ENCODE results near the gene DKC1. TPM values are rescaled to one million over a fixed set of nuclear protein-coding genes. Genes with fewer than 3 reads are reported as not detected.

DKC1 gene
- total RNA-seq, 1 experiment from 2014 or later, result 123 TPM

- Histone ChIP-seq H3K9me2 (ENCODE audit: insufficient read depth) (no peaks in the 10 kb centered on the region), H3K9ac (ENCODE audit: low read length) (no peak overlapping the region), H3K79me2 (ENCODE audit: insufficient read depth, low read length) (no peaks in the 10 kb centered on the region), H3K4me1 (ENCODE audit: control insufficient read depth in 1 of 2, insufficient read depth in 2 of 2, low read length in 2 of 2) (peaks cover 32 to 54% of the 10 kb centered on the region in 2 experiments), H3K4me2 (ENCODE audit: low read length) (no peak overlapping the region), H3K27me3 (ENCODE audit: insufficient read depth, low read length) (no peaks in the 10 kb centered on the region), H3K27ac (ENCODE audit: low read depth, low read length) (no peak overlapping the region), H3K36me3 (ENCODE audit: control insufficient read depth in 1 of 2, insufficient read depth in 2 of 2, low read length in 2 of 2) (no peaks in the 10 kb centered on the region), H2AFZ (ENCODE audit: low read depth, low read length, poor library complexity, severe bottlenecking) (no peak overlapping the region), H4K20me1 (ENCODE audit: insufficient read depth) (no peaks in the 10 kb centered on the region), H3K9me3 (ENCODE audit: control insufficient read depth in 1 of 2, insufficient read depth in 1 of 2, low read depth in 1 of 2, low read length in 2 of 2) (no peaks in the 10 kb centered on the region), H3K4me3 (replicated peaks in 1 of 2; ENCODE audit: low read depth in 1 of 2, low read length in 2 of 2) (no peak overlapping the region)
- ChIA-PET CTCF (no interaction called here), RAD21 (ENCODE audit: low non-redundant PET in 1 of 2, low total read pairs in 2 of 2, uncharacterized antibody in 2 of 2, unreplicated experiment in 2 of 2) (no interaction called here), POLR2A (no interaction called here)
- DNase-seq (ENCODE audit: low read depth, low spot score) (no peak), ATAC-seq (no peak)
- intact Hi-C loops (cut with micrococcal nuclease), result no loop called here
- BruUV-seq (replicated peaks), result no TSS peak
- TF ChIP-seq JUND (IDR thresholded peaks at IDR 0.05) (no peak), SRF (IDR thresholded peaks at IDR 0.05; ENCODE audit: low read depth) (no peak), ZFX (IDR thresholded peaks at IDR 0.05) (no peak), ZBTB33 (IDR thresholded peaks at IDR 0.05; ENCODE audit: extremely low read depth, insufficient replicate concordance, low read length) (no peak), SP1 (IDR thresholded peaks at IDR 0.05; ENCODE audit: low read depth) (no peak), MAX (IDR thresholded peaks at IDR 0.05) (no peak), ZNF274 (IDR thresholded peaks at IDR 0.05; ENCODE audit: low read depth, low read length) (no peak), ELF1 (IDR thresholded peaks at IDR 0.05; ENCODE audit: borderline replicate concordance, low read depth) (no peak), REST (IDR thresholded peaks at IDR 0.05; ENCODE audit: low read depth) (no peak), YY1 (IDR thresholded peaks at IDR 0.05; ENCODE audit: extremely low read depth, insufficient replicate concordance, low read depth, low read length) (no peak), EZH2 (IDR thresholded peaks at IDR 0.05) (no peak), CEBPB (IDR thresholded peaks at IDR 0.05; ENCODE audit: low read depth) (no peak), POLR2AphosphoS5 (IDR thresholded peaks at IDR 0.05; ENCODE audit: low read depth, low read length) (no peak), ATF3 (IDR thresholded peaks at IDR 0.05) (no peak), EGR1 (IDR thresholded peaks at IDR 0.05; ENCODE audit: low read depth) (no peak), POLR2A (IDR thresholded peaks at IDR 0.05; ENCODE audit: borderline replicate concordance, extremely low read depth, insufficient read depth, insufficient read length) (no peak), RAD21 (IDR thresholded peaks at IDR 0.05; ENCODE audit: low read depth) (no peak), SIN3A (IDR thresholded peaks at IDR 0.05; ENCODE audit: low read depth) (no peak), CTCF (IDR thresholded peaks at IDR 0.05 in 2 of 3, conservative IDR thresholded peaks at IDR 0.05 in 1 of 3; ENCODE audit: borderline replicate concordance in 1 of 3, insufficient read depth in 1 of 3, low read depth in 2 of 3, low read length in 2 of 3) (no peak)
Observed at GRCh38 chrX:154800478-154801210, 38.0 kb downstream of the DKC1 start.

All from HCT116 (cell line).